Fibroblast of the aortic adventitia (primary cell): ENCODE results near the gene RAPGEF4. TPM values are rescaled to one million over a fixed set of nuclear protein-coding genes. Genes with fewer than 3 reads are reported as not detected.

Experiments used
- DNase-seq: peaks from one replicate; pipeline ENCODE4 v3.0.0-alpha.2; 2010; ENCODE audit warnings: low read depth
- H3K4me3 ChIP-seq: 2 replicates; pipeline ENCODE4 v1.5.1; 2011; ENCODE audit warnings: low read depth, mild to moderate bottlenecking, control low read depth, low read length, moderate library complexity
- CTCF ChIP-seq: IDR thresholded peaks from 2 replicates; pipeline ENCODE4 v1.5.1; 2011; ENCODE audit warnings: mild to moderate bottlenecking, low read length, control low read depth, inconsistent platforms; ENCODE audit not compliant: insufficient read depth
- total RNA-seq: library from RNA; depleted of rRNA; stranded (reverse); fragments of >200 nt; gene quantifications from 2 replicates; pipeline ENCODE4 v1.2.3, GENCODE V29; 2012; ENCODE audit warnings: low replicate concordance

RAPGEF4 gene
- total RNA-seq, 1 donor, result 1.3 TPM

- DNase-seq, result no peak
- H3K4me3 ChIP-seq, result no peak overlapping the region
- no peak for TF ChIP-seq CTCF
These were observed 343.5 kb downstream of the RAPGEF4 start for GRCh38 chr2:173079141-173079540.

- no peak overlapping the region for H3K4me3 ChIP-seq
- peak; percentile 88 for DNase-seq
- no peak for TF ChIP-seq CTCF
These were observed 344.6 kb downstream of the RAPGEF4 start for GRCh38 chr2:173079973-173080860.

GRCh38 chr2:173086518-173087213, 351.0 kb downstream of the RAPGEF4 start:
- DNase-seq, result no peak
- H3K4me3 ChIP-seq, result no peak overlapping the region
- TF ChIP-seq CTCF, result no peak

GRCh38 chr2:173087214-173087581, 351.6 kb downstream of the RAPGEF4 start:
- no peak for TF ChIP-seq CTCF
- DNase-seq, result no peak
- no peak overlapping the region for H3K4me3 ChIP-seq

- H3K4me3 ChIP-seq, result no peak overlapping the region
- TF ChIP-seq CTCF, result no peak
- no peak for DNase-seq
These were observed 352.3 kb downstream of the RAPGEF4 start for GRCh38 chr2:173087793-173088496.

- peak; percentile 75 for DNase-seq
- no peak for TF ChIP-seq CTCF
- H3K4me3 ChIP-seq, result peak overlapping the region; percentile 53
These were observed 354.7 kb downstream of the RAPGEF4 start for GRCh38 chr2:173090276-173090877.
